GM18858 (cell line): ENCODE results near the gene STARD13.

Experiments used
- ATAC-seq: cut with Tn5 transposase; IDR thresholded peaks from one replicate; pipeline ENCODE4 v1.9.1; 2021; ENCODE audit not compliant: unreplicated experiment

STARD13 gene

GRCh38 chr13:33153421-33154404 lies 131.8 kb downstream of the STARD13 start:
- ATAC-seq: no peak

- ATAC-seq: no peak
These were observed 133.2 kb downstream of the STARD13 start for GRCh38 chr13:33152389-33152788.

GRCh38 chr13:33150662-33151061 lies 134.9 kb downstream of the STARD13 start:
- ATAC-seq: no peak

- ATAC-seq: no peak
These were observed 135.4 kb downstream of the STARD13 start for GRCh38 chr13:33150126-33150525.

- ATAC-seq: no peak
These were observed 137.7 kb downstream of the STARD13 start for GRCh38 chr13:33147832-33148231.

- peak; percentile 88 for ATAC-seq
These were observed 138.5 kb downstream of the STARD13 start for GRCh38 chr13:33146843-33147611.

GRCh38 chr13:33145667-33146066 lies 139.9 kb downstream of the STARD13 start:
- ATAC-seq: no peak

- no peak for ATAC-seq
These were observed 141.2 kb downstream of the STARD13 start for GRCh38 chr13:33144358-33144784.

- no peak for ATAC-seq
These were observed 145.6 kb downstream of the STARD13 start for GRCh38 chr13:33139780-33140535.

- no peak for ATAC-seq
These were observed 146.4 kb downstream of the STARD13 start for GRCh38 chr13:33139184-33139583.

- no peak for ATAC-seq
These were observed 147.1 kb downstream of the STARD13 start for GRCh38 chr13:33138441-33138840.

GRCh38 chr13:33137721-33138120 lies 147.8 kb downstream of the STARD13 start:
- ATAC-seq: no peak

- no peak for ATAC-seq
These were observed 150.5 kb downstream of the STARD13 start for GRCh38 chr13:33135097-33135496.

GRCh38 chr13:33134213-33134612 lies 151.3 kb downstream of the STARD13 start:
- ATAC-seq: no peak

- ATAC-seq: no peak
These were observed 152.7 kb downstream of the STARD13 start for GRCh38 chr13:33132644-33133440.

- ATAC-seq: no peak
These were observed 155.7 kb downstream of the STARD13 start for GRCh38 chr13:33129886-33130285.

- no peak for ATAC-seq
These were observed 156.3 kb downstream of the STARD13 start for GRCh38 chr13:33129094-33129832.

GRCh38 chr13:33128134-33128533 lies 157.4 kb downstream of the STARD13 start:
- ATAC-seq: no peak

- ATAC-seq: no peak
These were observed 158.5 kb downstream of the STARD13 start for GRCh38 chr13:33127009-33127551.
